GDM1 (cell line): ENCODE measurements around the gene DOCK6.

ENCODE experiments used
- DNase-seq: peaks from one replicate; lab custom pipeline; 2025; lab: John Stamatoyannopoulos, UW

Gene DOCK6

GRCh38 chr19:11244846-11245589 lies 17.3 kb downstream of the DOCK6 start:
- no peak for DNase-seq

- no peak for DNase-seq
Measured at GRCh38 chr19:11243798-11244169, 18.5 kb downstream of the DOCK6 start.

- peak; percentile 47 for DNase-seq
Measured at GRCh38 chr19:11242864-11243797, 19.2 kb downstream of the DOCK6 start.

- no peak for DNase-seq
Measured at GRCh38 chr19:11242025-11242424, 20.3 kb downstream of the DOCK6 start.

- DNase-seq: no peak
Measured at GRCh38 chr19:11240008-11240444, 22.3 kb downstream of the DOCK6 start.

GRCh38 chr19:11239377-11240000 lies 22.8 kb downstream of the DOCK6 start, which contains the start of gene ANGPTL8:
TSS of gene ANGPTL8 (plus strand) at chr19:11239619. CDS start at chr19:11239638, 19 bp downstream.
- DNase-seq: no peak

- DNase-seq: no peak
Measured at GRCh38 chr19:11238781-11239376, 23.4 kb downstream of the DOCK6 start.

GRCh38 chr19:11238041-11238440 lies 24.3 kb downstream of the DOCK6 start:
- no peak for DNase-seq

- DNase-seq: no peak
Measured at GRCh38 chr19:11237321-11237720, 25.0 kb downstream of the DOCK6 start.

- DNase-seq: no peak
Measured at GRCh38 chr19:11236324-11237301, 25.7 kb downstream of the DOCK6 start.

GRCh38 chr19:11234486-11235075 lies 27.7 kb downstream of the DOCK6 start:
- DNase-seq: no peak

GRCh38 chr19:11233073-11233472 lies 29.3 kb downstream of the DOCK6 start:
- DNase-seq: no peak

- no peak for DNase-seq
Measured at GRCh38 chr19:11232555-11232954, 29.8 kb downstream of the DOCK6 start.

- no peak for DNase-seq
Measured at GRCh38 chr19:11230621-11231386, 31.5 kb downstream of the DOCK6 start.

- DNase-seq: no peak
Measured at GRCh38 chr19:11227195-11227886, 35.0 kb downstream of the DOCK6 start.

GRCh38 chr19:11226716-11227166 lies 35.6 kb downstream of the DOCK6 start:
- no peak for DNase-seq

- DNase-seq: no peak
Measured at GRCh38 chr19:11225815-11226214, 36.5 kb downstream of the DOCK6 start.

GRCh38 chr19:11225172-11225571 lies 37.2 kb downstream of the DOCK6 start:
- no peak for DNase-seq

GRCh38 chr19:11224429-11224828 lies 37.9 kb downstream of the DOCK6 start:
- no peak for DNase-seq
